GM13976 (cell line): ENCODE results near the gene FSD2.

Source experiments
- DNase-seq: peaks from one replicate; pipeline ENCODE4 v3.0.0; 2012; ENCODE audit warnings: low spot score
- in situ Hi-C: fragments of 300-500 bp; cut with MboI; formaldehyde crosslinking; loops from one replicate; pipeline ENCODE4 v1.12.0; 2022; ENCODE audit warnings: low sequenced_read_pairs, mixed read lengths, inconsistent platforms; ENCODE audit not compliant: unreplicated experiment
- TF ChIP-seq, protein P1 (sequence below): IDR thresholded peaks from 2 replicates; pipeline ENCODE4 v1.5.1; 2012; ENCODE audit warnings: borderline replicate concordance, mild to moderate bottlenecking; ENCODE audit not compliant: insufficient read depth; ENCODE audit errors: extremely low read depth, missing control alignments, control extremely low read depth

The FSD2 gene

DNA sequence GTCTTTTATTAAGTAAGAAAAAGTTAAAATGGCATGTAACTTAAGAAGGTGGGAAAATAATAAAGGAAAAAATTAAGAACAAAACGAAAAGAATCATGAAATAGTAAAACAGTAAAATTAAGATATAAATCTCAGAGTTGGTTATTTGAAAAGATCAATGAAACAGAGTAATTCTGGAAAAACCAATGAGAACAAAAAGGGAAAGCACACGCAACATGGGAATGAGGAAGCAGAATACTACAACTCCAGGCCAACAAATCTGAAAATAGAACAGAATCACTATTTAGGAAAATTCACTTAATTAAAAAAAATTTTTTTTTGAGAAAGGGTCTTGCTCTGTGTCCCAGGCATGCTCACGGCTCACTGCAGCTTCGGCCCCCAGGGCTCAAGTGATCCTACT lies 34.3 kb upstream of the FSD2 start:
- no peak for DNase-seq
- TF ChIP-seq, protein P1, sequence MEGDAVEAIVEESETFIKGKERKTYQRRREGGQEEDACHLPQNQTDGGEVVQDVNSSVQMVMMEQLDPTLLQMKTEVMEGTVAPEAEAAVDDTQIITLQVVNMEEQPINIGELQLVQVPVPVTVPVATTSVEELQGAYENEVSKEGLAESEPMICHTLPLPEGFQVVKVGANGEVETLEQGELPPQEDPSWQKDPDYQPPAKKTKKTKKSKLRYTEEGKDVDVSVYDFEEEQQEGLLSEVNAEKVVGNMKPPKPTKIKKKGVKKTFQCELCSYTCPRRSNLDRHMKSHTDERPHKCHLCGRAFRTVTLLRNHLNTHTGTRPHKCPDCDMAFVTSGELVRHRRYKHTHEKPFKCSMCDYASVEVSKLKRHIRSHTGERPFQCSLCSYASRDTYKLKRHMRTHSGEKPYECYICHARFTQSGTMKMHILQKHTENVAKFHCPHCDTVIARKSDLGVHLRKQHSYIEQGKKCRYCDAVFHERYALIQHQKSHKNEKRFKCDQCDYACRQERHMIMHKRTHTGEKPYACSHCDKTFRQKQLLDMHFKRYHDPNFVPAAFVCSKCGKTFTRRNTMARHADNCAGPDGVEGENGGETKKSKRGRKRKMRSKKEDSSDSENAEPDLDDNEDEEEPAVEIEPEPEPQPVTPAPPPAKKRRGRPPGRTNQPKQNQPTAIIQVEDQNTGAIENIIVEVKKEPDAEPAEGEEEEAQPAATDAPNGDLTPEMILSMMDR = no peak
- in situ Hi-C loops = no loop called here

DNA sequence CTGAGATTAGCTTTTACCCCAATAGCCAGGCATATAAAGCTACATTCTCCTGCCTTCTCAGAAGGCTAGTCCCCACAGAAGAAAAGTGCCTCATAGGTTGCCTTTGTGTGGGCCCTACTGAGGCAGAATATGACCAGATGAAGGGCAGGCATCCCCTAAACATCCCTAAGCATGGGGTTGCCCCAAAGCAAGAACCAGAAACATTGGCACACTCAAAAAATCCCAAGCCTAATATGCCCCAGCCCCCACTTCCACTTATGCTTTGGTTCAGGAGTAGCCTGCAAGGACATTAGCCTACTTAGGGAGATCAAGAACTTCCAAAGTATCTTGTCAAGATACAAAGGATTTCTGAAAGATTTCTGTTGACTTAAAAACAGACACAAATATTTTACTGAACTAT lies 33.3 kb upstream of the FSD2 start:
- TF ChIP-seq, protein P1 = no peak
- in situ Hi-C loops = no loop called here
- no peak for DNase-seq

DNA sequence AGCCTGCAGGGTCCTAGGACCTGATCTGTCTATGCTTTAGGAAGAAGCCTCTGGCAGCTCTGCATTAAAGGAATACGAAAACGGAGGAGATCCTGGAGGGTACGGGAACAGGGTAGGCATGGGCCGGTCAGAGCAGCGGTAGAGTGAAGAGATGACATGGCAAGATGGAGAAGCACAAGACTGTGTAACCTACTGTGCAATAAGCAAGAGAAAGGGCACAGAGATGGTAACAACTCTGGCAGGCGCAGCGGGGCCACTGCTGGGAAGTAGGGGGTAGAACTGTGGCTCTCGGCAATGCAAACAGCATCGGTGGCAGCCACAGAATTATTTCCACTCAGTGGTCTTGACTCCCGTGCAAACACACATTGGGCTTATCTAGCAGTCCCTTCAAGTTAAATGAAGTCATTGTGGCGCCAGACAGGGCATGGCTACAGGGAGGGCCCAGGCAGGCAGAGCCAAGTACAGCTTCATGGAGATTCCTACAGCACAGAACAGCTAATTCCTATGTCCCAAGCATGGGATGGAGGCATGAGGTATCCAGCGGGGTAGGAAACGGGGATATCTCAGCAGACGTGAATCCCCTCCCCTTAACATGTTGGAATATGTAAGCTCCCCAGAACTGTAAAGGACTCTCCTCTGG lies 32.3 kb upstream of the FSD2 start:
- in situ Hi-C loops = no loop called here
- TF ChIP-seq, protein P1 = no peak

DNA sequence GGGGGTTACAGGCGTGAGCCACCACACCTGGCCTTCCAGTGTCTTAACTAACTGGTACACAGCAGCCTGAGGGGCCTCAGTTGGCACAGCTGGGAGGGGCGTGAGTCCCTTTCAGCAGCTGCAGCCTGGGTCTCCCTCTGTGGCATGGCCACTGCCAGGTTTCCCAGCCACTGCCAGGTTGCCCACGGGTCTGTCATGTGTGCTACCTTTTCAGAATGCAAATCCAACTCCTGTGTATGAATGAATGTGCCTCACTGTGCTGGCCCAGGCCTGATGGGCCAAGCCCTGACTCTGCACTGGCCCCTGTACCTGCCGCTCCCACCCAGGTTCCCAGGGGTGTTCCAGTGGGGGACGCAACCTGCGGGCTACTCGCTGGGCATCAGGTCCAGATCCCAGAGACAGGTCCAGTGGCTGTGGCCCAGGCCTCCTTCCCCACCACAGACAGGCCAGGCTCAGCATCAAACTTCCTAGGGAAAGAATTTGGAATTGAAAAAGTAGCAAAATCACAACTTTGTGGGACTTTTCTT lies 29.6 kb upstream of the FSD2 start:
- TF ChIP-seq, protein P1 = no peak
- DNase-seq = no peak
- in situ Hi-C loops = no loop called here

More for the DNA sequence above, 32.3 kb upstream of the FSD2 start:
- DNase-seq = no peak

DNA sequence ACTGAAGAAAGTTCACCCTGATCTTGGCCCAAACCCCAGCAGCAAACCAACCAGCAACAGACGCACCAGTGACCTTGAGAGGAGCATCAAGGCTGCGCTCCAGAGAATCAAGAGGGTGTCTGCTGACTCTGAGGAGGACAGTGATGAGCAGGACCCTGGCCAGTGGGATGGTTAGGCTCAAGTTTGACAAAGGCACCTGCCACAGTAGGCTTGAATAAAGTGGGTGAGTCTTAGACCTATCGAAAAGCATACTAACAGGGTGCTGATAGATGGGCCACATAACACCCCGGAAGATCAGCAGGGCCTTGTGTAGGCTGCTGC lies 27.5 kb upstream of the FSD2 start:
- in situ Hi-C loops = no loop called here
- TF ChIP-seq, protein P1 = no peak

DNA sequence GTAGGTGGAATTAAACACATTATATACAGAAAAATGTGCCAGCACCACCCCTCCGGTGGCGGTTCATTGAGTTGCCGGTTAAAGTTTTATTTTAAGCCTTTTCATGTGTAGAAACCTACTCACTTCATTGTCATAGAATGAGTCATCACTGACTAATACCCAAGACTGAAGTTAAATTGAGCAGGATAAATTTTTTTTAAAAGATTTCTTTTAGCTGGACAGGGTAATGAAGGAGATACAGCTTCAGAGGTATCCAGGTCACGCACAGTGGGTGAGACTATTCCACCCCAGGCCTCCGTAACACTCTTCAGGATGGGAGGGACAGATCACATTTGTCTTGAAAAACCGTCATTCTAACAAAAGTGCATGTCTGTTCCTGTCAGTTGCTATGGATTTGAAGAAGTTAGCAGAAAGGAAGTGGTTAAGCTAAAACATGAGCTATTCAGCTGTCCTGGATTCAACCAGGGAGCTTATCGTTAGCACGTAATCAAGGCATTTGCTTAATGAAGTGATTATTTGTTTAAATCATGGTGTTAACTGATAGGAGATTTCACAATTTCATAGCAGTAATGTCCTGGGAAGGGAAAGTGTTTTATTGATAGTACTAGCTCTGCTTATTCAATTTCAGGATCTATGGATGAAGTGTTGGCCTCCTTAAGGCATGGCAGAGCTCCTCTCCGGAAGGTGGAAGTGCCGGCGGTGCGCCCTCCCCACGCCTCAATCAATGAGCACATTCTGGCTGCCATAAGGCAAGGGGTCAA lies 26.9 kb upstream of the FSD2 start:
- peak; percentile 78 for DNase-seq
- in situ Hi-C loops = no loop called here
- TF ChIP-seq, protein P1 = no peak

More for the DNA sequence above, 27.5 kb upstream of the FSD2 start:
- peak; percentile 22 for DNase-seq
